ENCODE data around the gene CAMK2D.
A peak's percentile ranks its signal among the peaks of the same experiment; 100 is the strongest.
"Not testable (repeated sequence)": the region's sequence is repeated elsewhere in the genome, so short reads cannot be mapped to it uniquely, and the experiment has no call there.

Gene CAMK2D

DNA sequence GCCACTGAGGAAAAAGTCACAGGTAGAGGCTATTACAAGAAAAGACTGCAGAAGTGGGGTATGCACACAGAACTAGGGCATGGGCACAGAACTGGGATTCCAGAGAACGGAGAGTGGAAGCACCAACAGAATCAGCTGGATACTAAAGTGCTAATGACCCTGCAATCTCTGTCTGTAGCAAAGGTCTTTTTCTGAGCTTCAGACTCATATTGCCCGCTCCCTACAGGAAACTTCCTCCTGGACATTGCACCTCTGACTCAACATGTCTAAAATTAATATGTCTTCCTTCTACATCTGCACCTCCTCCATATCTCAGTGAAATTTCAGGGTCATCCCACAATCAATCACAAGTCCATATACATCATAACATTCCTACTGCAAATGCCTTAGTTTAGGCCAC is 5.3 kb upstream of the CAMK2D start:
- TF ChIP-seq, protein P1, sequence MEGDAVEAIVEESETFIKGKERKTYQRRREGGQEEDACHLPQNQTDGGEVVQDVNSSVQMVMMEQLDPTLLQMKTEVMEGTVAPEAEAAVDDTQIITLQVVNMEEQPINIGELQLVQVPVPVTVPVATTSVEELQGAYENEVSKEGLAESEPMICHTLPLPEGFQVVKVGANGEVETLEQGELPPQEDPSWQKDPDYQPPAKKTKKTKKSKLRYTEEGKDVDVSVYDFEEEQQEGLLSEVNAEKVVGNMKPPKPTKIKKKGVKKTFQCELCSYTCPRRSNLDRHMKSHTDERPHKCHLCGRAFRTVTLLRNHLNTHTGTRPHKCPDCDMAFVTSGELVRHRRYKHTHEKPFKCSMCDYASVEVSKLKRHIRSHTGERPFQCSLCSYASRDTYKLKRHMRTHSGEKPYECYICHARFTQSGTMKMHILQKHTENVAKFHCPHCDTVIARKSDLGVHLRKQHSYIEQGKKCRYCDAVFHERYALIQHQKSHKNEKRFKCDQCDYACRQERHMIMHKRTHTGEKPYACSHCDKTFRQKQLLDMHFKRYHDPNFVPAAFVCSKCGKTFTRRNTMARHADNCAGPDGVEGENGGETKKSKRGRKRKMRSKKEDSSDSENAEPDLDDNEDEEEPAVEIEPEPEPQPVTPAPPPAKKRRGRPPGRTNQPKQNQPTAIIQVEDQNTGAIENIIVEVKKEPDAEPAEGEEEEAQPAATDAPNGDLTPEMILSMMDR (IDR thresholded peaks at IDR 0.05; ENCODE audit: insufficient read depth, low read depth, low read length, missing control alignments): no peak
- DNase-seq (ENCODE audit: low read depth): no peak
- no peak overlapping the region for H3K4me3 ChIP-seq (ENCODE audit: low read length)

DNA sequence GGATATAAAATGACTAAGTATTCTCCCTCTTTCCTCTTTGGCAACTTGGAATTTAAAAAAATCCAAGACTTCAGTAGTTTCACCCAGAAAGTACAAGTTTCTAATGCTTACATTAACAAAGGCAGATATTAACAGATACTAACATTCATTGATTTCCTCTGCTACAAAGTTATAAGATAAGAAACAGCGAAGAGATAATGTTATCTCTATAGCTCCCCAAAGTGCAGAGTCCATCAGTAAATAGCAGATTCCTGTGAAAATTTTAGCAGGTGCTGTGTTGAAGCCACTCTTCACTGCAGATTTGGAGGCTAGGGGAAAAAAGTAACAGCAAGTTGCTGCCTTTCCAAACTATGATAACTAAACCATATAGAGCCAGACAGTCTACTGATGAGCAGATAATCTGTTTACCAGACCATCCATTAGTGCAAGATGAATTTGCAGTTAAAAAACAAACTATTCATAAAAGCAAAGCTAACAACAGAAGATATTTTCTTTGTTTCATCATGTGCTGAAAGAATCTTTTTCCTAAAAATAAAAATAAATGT is 3.3 kb upstream of the CAMK2D start:
- no peak for DNase-seq (ENCODE audit: low read depth)
- H3K4me3 ChIP-seq (ENCODE audit: low read length): no peak overlapping the region
- TF ChIP-seq, protein P1 (IDR thresholded peaks at IDR 0.05; ENCODE audit: insufficient read depth, low read depth, low read length, missing control alignments): no peak

DNA sequence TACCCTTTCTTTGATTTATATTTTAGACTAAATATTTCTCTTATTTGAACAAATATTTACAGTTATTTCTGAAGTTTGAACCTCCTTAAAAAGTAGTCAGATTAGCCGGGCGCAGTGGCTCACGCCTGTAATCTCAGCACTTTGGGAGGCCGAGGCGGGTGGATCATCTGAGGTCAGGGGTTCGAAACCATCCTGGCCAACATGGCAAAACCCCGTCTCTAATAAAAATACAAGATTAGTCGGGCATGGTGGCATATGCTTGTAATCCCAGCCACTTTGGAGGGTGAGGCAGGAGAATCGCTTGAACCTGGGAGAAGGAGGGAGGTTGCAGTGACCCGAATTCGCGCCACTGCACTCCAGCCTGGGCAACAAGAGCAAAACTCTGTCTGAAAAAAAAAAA is 2.4 kb upstream of the CAMK2D start:
- DNase-seq (ENCODE audit: low read depth); H3K4me3 ChIP-seq (ENCODE audit: low read length): not testable (repeated sequence)

DNA sequence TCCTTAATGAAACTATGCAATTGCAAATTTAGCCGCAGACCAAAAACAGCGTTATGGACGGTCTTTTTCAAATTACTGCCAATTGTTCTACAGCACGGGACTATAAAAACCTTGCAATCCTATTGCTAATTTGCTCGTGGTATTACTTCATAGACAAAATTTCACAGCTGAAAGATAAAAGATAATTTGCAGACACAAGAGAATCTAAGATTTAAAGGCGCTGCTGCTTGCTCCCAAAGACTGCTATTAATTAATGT is 1.4 kb upstream of the CAMK2D start:
- TF ChIP-seq, protein P1 (IDR thresholded peaks at IDR 0.05; ENCODE audit: insufficient read depth, low read depth, low read length, missing control alignments): no peak
- H3K4me3 ChIP-seq (ENCODE audit: low read length): peak overlapping the region; percentile 89
- DNase-seq (ENCODE audit: low read depth): no peak

DNA sequence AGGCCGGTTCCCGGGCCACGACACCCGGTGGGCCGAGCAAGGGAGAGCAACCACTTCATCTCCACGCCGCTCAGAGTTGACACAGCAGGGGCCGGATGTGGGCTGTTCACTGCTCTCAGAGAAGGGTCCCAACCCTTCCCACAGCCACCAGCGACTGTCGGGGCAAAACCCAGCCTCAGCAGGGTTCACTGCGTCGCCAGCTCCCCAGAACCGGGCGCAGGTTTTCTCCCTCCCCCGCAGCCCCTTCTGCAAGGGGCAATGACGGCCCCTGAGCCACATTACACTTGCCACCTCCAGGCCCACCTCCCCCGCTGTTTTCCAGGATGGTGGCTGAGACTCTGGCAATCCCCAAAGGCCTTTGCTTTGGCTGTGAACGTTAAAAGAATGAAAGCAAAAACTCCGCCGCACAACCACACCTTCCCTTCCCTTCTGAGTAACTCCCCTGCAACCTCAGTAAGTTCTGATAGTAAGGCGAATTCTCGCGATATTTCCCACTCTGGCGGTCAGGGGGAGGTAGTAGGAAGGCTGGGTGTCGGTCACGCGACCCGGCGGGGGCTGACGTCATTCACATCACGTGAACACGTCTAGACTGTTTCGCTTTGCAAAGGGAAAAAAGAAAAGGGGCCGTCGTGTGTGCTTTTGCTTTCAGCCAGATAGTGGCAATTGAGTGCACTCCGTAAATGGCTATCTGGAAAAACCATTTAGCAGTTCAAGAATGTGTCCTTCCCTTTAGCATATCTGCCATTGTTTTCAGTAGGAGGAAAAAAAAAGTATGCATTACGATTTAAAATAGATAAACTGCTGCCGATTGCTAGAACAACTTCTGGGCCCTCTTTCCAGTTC is 869 bp upstream of the CAMK2D start:
- DNase-seq (ENCODE audit: low read depth): peak; percentile 100
- peak overlapping the region; percentile 89 for H3K4me3 ChIP-seq (ENCODE audit: low read length)
- TF ChIP-seq, protein P1 (IDR thresholded peaks at IDR 0.05; ENCODE audit: insufficient read depth, low read depth, low read length, missing control alignments): no peak

DNA sequence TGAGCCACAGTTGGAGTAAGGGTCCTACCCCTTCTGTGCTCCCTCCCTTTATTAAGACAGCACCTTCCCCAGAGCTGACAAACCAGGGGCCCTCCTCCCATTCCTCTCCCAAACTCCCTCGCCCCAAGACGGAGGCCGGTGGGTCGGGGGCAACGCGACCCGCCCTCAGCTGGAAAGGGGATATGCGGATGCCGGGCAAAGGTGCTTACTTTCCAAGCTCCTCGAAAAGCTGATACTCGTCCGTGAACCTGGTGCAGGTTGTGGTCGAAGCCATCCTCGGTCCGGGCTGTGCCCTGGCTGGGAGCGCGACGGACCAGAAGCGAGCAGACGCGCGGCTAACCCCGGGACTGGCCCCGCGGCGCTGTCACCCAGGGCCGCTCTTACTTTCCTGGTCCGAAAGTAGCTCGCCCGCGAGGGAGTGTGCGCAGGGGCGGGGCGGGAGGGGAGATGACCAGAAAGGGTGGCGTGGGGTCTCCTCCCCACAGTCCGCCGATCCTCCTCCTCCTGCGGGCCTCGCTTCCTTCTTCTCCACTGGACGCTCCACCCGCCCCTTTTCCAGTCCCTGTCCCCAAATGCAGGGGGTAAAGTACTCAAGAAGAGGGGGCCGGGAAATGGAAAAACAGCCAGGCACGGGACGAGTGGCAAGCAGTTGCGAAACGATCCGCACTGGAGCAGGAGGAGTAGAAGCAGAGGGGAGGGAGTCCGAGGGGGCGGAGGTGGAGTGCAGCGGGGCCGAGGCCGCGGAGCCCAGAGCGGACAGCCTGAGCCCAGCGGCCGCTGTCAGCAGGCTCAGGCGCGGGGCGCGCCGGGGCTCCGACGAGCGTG is 531 bp downstream of the CAMK2D start:
- DNase-seq (ENCODE audit: low read depth): peak; percentile 52
- H3K4me3 ChIP-seq (ENCODE audit: low read length): peak overlapping the region; percentile 89

More for the DNA sequence above, 531 bp downstream of the CAMK2D start:
- TF ChIP-seq, protein P1 (IDR thresholded peaks at IDR 0.05; ENCODE audit: insufficient read depth, low read depth, low read length, missing control alignments): no peak

Measured in epithelial cell of esophagus (primary cell).